Measurements from ENCODE around the gene TMEM259. TPM values are rescaled to one million over a fixed set of nuclear protein-coding genes. Genes with fewer than 3 reads are reported as not detected.

Gene TMEM259
- total and polyA plus RNA-seq, 2 of the 13 experiments (the other 11 are each of a cell fraction or from before 2014, with no cell fraction given), result 64.7 to 164 TPM

DNA sequence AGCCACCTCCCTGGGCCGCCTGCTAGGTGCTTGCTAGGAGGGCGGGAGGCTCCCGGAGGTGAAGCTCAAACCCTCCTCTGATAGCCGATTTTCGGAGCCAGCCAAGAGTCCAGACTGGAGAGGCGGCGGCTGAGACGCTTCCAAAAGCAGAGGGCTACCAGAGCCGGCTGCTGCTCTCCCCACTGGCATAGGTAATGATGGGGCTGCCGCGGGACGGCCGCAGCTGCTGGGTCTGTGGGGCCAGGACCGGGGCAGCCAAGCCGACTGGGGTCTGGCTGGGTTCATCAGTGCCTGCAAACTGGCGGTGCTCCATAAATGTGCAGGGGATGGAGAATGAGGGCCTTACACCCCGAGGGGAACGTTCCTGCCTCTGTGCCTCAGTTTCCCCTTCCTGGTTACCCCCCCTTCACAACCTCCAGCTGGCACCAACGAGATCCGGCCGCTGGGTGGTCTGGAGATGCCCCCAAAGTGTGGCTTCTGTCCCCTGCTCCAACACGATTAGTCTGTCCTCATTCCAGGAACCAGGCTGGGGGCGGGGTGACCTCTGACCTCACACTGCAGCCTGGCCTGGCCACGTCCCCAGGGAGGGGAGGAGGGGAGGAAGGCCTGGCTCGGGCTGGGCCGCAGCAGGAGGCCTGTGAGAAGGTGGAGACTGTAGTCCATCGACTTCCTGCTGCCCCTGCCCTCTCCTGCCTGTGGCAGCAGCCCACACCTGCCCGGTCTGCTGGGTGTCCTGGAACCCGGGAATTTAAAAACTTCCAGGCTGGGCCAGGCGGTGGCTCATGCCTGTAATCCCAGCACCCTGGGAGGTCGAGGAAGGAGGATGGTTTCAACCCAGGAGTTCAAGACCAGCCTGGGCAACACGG, 40.6 kb downstream of the TMEM259 start (continued):
- TF ChIP-seq HOXA7 (CRISPR knock-in tag; IDR thresholded peaks at IDR 0.05) (no peak), KAT8 (CRISPR knock-in tag; IDR thresholded peaks at IDR 0.05) (peak; percentile 85), MAFG (CRISPR knock-in tag; IDR thresholded peaks at IDR 0.05) (no peak), HHEX (CRISPR knock-in tag; IDR thresholded peaks at IDR 0.05) (no peak), DNMT1 (CRISPR knock-in tag; IDR thresholded peaks at IDR 0.05) (peak; percentile 65; the same call in 1 of the 2 replicates), NFE2L1 (CRISPR knock-in tag; IDR thresholded peaks at IDR 0.05; ENCODE audit: borderline replicate concordance) (no peak), NCOR1 (IDR thresholded peaks at IDR 0.05; ENCODE audit: borderline replicate concordance, low read length) (peak; percentile 29; the same call in 1 of the 2 replicates), RARG (CRISPR knock-in tag; IDR thresholded peaks at IDR 0.05; ENCODE audit: low read depth) (no peak), ZNF33A (CRISPR knock-in tag; IDR thresholded peaks at IDR 0.05; ENCODE audit: borderline replicate concordance) (no peak), SNRNP70 (IDR thresholded peaks at IDR 0.05; ENCODE audit: low read depth, low read length) (no peak), ZNF10 (CRISPR knock-in tag; IDR thresholded peaks at IDR 0.05; ENCODE audit: borderline replicate concordance, low read depth) (no peak), GABPA (IDR thresholded peaks at IDR 0.05; ENCODE audit: low read depth, low read length) (peak; percentile 20; the same call in 1 of the 2 replicates), GABPA (CRISPR knock-in tag; IDR thresholded peaks at IDR 0.05; ENCODE audit: low read depth) (peak; percentile 68), ZNF205 (CRISPR knock-in tag; IDR thresholded peaks at IDR 0.05) (peak; percentile 80), IRX3 (CRISPR knock-in tag; IDR thresholded peaks at IDR 0.05; ENCODE audit: borderline replicate concordance, low read depth) (no peak), ARNTL (CRISPR knock-in tag; IDR thresholded peaks at IDR 0.05) (peak; percentile 59; the same call in 1 of the 2 replicates), ZNF510 (CRISPR knock-in tag; IDR thresholded peaks at IDR 0.05; ENCODE audit: low read depth) (no peak), ZC3H4 (CRISPR knock-in tag; IDR thresholded peaks at IDR 0.05; ENCODE audit: borderline replicate concordance) (no peak), CEBPB (IDR thresholded peaks at IDR 0.05; ENCODE audit: borderline replicate concordance, low read depth, low read length) (no peak)
- TF ChIP-seq, protein P1, sequence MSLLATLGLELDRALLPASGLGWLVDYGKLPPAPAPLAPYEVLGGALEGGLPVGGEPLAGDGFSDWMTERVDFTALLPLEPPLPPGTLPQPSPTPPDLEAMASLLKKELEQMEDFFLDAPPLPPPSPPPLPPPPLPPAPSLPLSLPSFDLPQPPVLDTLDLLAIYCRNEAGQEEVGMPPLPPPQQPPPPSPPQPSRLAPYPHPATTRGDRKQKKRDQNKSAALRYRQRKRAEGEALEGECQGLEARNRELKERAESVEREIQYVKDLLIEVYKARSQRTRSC (CRISPR knock-in tag; IDR thresholded peaks at IDR 0.05; ENCODE audit: low read depth), result no peak
- TF ChIP-seq, protein P2, sequence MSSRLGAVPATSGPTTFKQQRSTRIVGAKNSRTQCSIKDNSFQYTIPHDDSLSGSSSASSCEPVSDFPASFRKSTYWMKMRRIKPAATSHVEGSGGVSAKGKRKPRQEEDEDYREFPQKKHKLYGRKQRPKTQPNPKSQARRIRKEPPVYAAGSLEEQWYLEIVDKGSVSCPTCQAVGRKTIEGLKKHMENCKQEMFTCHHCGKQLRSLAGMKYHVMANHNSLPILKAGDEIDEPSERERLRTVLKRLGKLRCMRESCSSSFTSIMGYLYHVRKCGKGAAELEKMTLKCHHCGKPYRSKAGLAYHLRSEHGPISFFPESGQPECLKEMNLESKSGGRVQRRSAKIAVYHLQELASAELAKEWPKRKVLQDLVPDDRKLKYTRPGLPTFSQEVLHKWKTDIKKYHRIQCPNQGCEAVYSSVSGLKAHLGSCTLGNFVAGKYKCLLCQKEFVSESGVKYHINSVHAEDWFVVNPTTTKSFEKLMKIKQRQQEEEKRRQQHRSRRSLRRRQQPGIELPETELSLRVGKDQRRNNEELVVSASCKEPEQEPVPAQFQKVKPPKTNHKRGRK (CRISPR knock-in tag; IDR thresholded peaks at IDR 0.05), result no peak
- TF ChIP-seq, protein P3, sequence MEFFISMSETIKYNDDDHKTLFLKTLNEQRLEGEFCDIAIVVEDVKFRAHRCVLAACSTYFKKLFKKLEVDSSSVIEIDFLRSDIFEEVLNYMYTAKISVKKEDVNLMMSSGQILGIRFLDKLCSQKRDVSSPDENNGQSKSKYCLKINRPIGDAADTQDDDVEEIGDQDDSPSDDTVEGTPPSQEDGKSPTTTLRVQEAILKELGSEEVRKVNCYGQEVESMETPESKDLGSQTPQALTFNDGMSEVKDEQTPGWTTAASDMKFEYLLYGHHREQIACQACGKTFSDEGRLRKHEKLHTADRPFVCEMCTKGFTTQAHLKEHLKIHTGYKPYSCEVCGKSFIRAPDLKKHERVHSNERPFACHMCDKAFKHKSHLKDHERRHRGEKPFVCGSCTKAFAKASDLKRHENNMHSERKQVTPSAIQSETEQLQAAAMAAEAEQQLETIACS (CRISPR knock-in tag; IDR thresholded peaks at IDR 0.05), result no peak
- TF ChIP-seq, protein P4, sequence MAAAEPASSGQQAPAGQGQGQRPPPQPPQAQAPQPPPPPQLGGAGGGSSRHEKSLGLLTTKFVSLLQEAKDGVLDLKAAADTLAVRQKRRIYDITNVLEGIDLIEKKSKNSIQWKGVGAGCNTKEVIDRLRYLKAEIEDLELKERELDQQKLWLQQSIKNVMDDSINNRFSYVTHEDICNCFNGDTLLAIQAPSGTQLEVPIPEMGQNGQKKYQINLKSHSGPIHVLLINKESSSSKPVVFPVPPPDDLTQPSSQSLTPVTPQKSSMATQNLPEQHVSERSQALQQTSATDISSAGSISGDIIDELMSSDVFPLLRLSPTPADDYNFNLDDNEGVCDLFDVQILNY (CRISPR knock-in tag; conservative IDR thresholded peaks at IDR 0.05), result no peak

All from HepG2 (cell line).